Measurements from ENCODE around the gene PPM1H. TPM values are rescaled to one million over a fixed set of nuclear protein-coding genes. Genes with fewer than 3 reads are reported as not detected.

PPM1H gene, protein sequence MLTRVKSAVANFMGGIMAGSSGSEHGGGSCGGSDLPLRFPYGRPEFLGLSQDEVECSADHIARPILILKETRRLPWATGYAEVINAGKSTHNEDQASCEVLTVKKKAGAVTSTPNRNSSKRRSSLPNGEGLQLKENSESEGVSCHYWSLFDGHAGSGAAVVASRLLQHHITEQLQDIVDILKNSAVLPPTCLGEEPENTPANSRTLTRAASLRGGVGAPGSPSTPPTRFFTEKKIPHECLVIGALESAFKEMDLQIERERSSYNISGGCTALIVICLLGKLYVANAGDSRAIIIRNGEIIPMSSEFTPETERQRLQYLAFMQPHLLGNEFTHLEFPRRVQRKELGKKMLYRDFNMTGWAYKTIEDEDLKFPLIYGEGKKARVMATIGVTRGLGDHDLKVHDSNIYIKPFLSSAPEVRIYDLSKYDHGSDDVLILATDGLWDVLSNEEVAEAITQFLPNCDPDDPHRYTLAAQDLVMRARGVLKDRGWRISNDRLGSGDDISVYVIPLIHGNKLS
- total RNA-seq: 3.0 and 3.8 TPM in 2 replicates

DNA sequence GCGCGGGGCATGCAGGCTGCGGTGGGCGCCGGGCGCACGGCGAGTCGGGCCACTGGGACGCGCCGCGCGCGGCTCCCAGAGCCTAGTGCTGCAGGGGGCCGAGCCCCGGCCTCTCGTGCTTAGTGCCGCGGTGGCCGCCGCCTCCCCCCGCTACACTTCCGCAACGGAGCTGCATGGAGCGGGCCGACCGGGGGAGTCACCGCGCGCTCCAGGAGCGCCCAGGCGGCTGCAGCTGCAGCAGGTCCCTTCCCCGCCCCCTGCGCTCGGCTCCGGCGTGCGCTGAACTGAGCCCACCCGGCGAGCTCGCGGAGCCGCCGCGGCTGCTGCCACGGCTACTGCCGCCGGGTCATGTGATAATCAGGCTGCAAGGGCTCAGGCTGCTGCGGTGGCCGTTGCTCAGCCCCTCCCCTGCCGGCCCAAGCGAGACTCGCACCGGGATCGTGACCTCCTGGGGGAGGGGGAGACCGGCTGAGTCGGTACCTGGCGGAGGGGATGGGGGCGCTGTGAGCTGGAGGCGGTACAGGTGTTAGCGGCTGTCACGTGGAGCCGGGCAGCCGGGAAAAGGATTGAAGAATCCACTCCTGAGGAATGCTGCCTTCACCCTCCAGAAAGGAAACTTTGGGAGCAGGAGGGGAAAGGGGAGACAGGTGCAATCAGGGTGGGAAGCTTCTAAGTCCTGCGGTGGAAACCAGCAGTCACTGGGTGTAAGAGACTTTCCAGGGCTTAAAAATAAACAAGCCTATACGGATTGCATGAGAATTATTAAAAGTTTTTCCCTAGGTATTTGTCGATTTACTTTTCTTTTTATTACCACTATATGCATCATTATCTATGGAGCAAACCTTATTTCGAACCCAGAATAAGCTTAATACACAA is at the start of gene PPM1H:
Gene PPM1H (minus strand): TSS at position 352 of the 876 bp plus-strand sequence. CDS start 414 bp downstream, outside the sequence.

Other genes starting within 250 kb of the PPM1H start
- gene AVPR1A, start 216.1 kb upstream of the PPM1H start, total RNA-seq: not detected in 2 replicates